Liver (tissue), 9 donors: ENCODE results near the gene PROZ. TPM values are rescaled to one million over a fixed set of nuclear protein-coding genes. Genes with fewer than 3 reads are reported as not detected.

ENCODE experiments used
- DNase-seq: peaks from one replicate; pipeline ENCODE4 v3.0.0-alpha.2; 2017; ENCODE audit warnings: low spot score
- H3K27ac ChIP-seq, 2 donors: one replicate each; pipeline ENCODE4 v1.7.0; 2013; ENCODE audit warnings: inconsistent platforms in 2 of 2, low read length in 2 of 2, control low read depth in 1 of 2, low read depth in 1 of 2, mild to moderate bottlenecking in 1 of 2
- H3K27me3 ChIP-seq, 4 donors: one replicate each; pipeline versions ENCODE4 v1.6.1 to v1.7.0; 2013; ENCODE audit warnings: low read length in 3 of 4, inconsistent platforms in 1 of 4, mild to moderate bottlenecking in 1 of 4, moderate library complexity in 1 of 4; ENCODE audit not compliant: control insufficient read depth in 4 of 4, insufficient read depth in 4 of 4
- H3K36me3 ChIP-seq, 4 donors: one replicate each; pipeline versions ENCODE4 v1.6.1 to v1.7.0; 2013; ENCODE audit warnings: low read length in 3 of 4, mild to moderate bottlenecking in 3 of 4, low read depth in 1 of 4, moderate library complexity in 1 of 4; ENCODE audit not compliant: control insufficient read depth in 4 of 4, insufficient read depth in 3 of 4
- H3K4me1 ChIP-seq, 4 donors: one replicate each; pipeline versions ENCODE4 v1.6.1 to v1.7.0; 2013; ENCODE audit warnings: low read length in 3 of 4, mild to moderate bottlenecking in 3 of 4, moderate library complexity in 1 of 4; ENCODE audit not compliant: control insufficient read depth in 4 of 4, insufficient read depth in 4 of 4
- H3K4me3 ChIP-seq, 3 donors: one replicate each; pipeline versions ENCODE4 v1.6.1 to v1.7.0; 2013; ENCODE audit warnings: low read length in 3 of 3, control low read depth in 1 of 3, low read depth in 1 of 3, mild to moderate bottlenecking in 1 of 3
- H3K9ac ChIP-seq, 2 donors: one replicate each; pipeline ENCODE4 v1.7.0; 2013; ENCODE audit warnings: low read length in 2 of 2, mild to moderate bottlenecking in 2 of 2, moderate library complexity in 2 of 2, control low read depth in 1 of 2, low read depth in 1 of 2
- H3K9me3 ChIP-seq, 4 donors: one replicate each; pipeline versions ENCODE4 v1.6.1 to v1.7.0; 2013; ENCODE audit warnings: low read length in 3 of 4; ENCODE audit not compliant: control insufficient read depth in 4 of 4
- EGR1 ChIP-seq, 2 donors: IDR thresholded peaks; 2 replicates each; pipeline ENCODE4 v1.6.1; 2016 to 2018; ENCODE audit warnings: antibody characterized with exemption in 2 of 2, low read depth in 2 of 2
- FOXA1 ChIP-seq: IDR thresholded peaks from 2 replicates; pipeline ENCODE4 v1.6.1; 2016; ENCODE audit warnings: antibody characterized with exemption
- FOXA2 ChIP-seq: IDR thresholded peaks from 2 replicates; pipeline ENCODE4 v1.6.1; 2016; ENCODE audit warnings: antibody characterized with exemption
- GABPA ChIP-seq, 2 donors: IDR thresholded peaks in 1 of 2; conservative IDR thresholded peaks in 1 of 2; 2 replicates each; pipeline ENCODE4 v1.6.1; 2016; ENCODE audit warnings: antibody characterized with exemption in 2 of 2, mild to moderate bottlenecking in 1 of 2, moderate library complexity in 1 of 2
- HNF4A ChIP-seq, 2 donors: conservative IDR thresholded peaks; 2 replicates each; pipeline ENCODE4 v1.6.1; 2016; ENCODE audit warnings: antibody characterized with exemption in 2 of 2, mild to moderate bottlenecking in 2 of 2
- HNF4G ChIP-seq: IDR thresholded peaks from 2 replicates; pipeline ENCODE4 v1.6.1; 2016; ENCODE audit warnings: antibody characterized with exemption
- JUND ChIP-seq, 2 donors: IDR thresholded peaks; 2 replicates each; pipeline ENCODE4 v1.6.1; 2016; ENCODE audit warnings: antibody characterized with exemption in 2 of 2
- NR2F2 ChIP-seq: IDR thresholded peaks from 2 replicates; pipeline ENCODE4 v1.6.1; 2016; ENCODE audit warnings: antibody characterized with exemption
- RAD21 ChIP-seq, 2 donors: IDR thresholded peaks; 2 replicates each; pipeline ENCODE4 v1.6.1; 2016; ENCODE audit warnings: antibody characterized with exemption in 2 of 2, mild to moderate bottlenecking in 2 of 2
- RXRA ChIP-seq, 2 donors: IDR thresholded peaks; 2 replicates each; pipeline ENCODE4 v1.6.1; 2017 to 2018; ENCODE audit warnings: antibody characterized with exemption in 2 of 2, mild to moderate bottlenecking in 1 of 2
- SP1 ChIP-seq: IDR thresholded peaks from 2 replicates; pipeline ENCODE4 v1.6.1; 2018; ENCODE audit warnings: antibody characterized with exemption, mild to moderate bottlenecking
- TAF1 ChIP-seq: conservative IDR thresholded peaks from 2 replicates; pipeline ENCODE4 v1.6.1; 2016; ENCODE audit warnings: antibody characterized with exemption, mild to moderate bottlenecking
- YY1 ChIP-seq: IDR thresholded peaks from 2 replicates; pipeline ENCODE4 v1.6.1; 2016; ENCODE audit warnings: antibody characterized with exemption, mild to moderate bottlenecking
- WGBS: extraction: QIAGEN DNeasy Blood & Tissue Kit; methylation state at CpG from one replicate; pipeline ENCODE4 v1.1.7; 2013; 5-methylcytosine and 5-hydroxymethylcytosine counted together
- polyA plus RNA-seq, 2 donors: library from polyadenylated mRNA; stranded (reverse) in 1 of 2; unstranded in 1 of 2; fragments of 200-250 nt in 1 of 2; fragments of >200 nt in 1 of 2; fragmentation: Nextera tagmentation in 1 of 2; extraction: Ambion mirVana in 1 of 2; gene quantifications; one replicate each; pipeline versions ENCODE4 v1.2.1 to v1.2.3, GENCODE V29; 2013 to 2015
- total RNA-seq, 2 donors: library from RNA; depleted of rRNA; stranded (reverse); fragments of >200 nt; gene quantifications; one replicate each; pipeline ENCODE4 v1.2.3, GENCODE V29; 2014
- TF ChIP-seq, protein P1 (sequence below): IDR thresholded peaks from 2 replicates; pipeline ENCODE4 v1.6.1; 2016; ENCODE audit warnings: antibody characterized with exemption
- TF ChIP-seq, protein P2 (sequence below): IDR thresholded peaks from 2 replicates; pipeline ENCODE4 v1.6.1; 2016; ENCODE audit warnings: antibody characterized with exemption
- TF ChIP-seq, protein P3 (sequence below): IDR thresholded peaks from 2 replicates; pipeline ENCODE4 v1.6.1; 2016; ENCODE audit warnings: antibody characterized with exemption
- TF ChIP-seq, protein P4 (sequence below): fragments of 150-350 bp; IDR thresholded peaks from 2 replicates; pipeline ENCODE4 v1.5.1; 2017; ENCODE audit warnings: improper control_type of control experiment, low read depth, low read length; ENCODE audit not compliant: missing input control
- TF ChIP-seq, protein P5 (sequence below): IDR thresholded peaks from 2 replicates; pipeline ENCODE4 v1.6.1; 2016; ENCODE audit warnings: antibody characterized with exemption, mild to moderate bottlenecking
- donor health status: healthy.
- donor health status: healthy.
- donor health status: healthy.
- donor health status: healthy.
- donor health status: healthy.

PROZ gene
- total and polyA plus RNA-seq, 4 donors: 10.6 to 40.7 (median 30.3) TPM

DNA sequence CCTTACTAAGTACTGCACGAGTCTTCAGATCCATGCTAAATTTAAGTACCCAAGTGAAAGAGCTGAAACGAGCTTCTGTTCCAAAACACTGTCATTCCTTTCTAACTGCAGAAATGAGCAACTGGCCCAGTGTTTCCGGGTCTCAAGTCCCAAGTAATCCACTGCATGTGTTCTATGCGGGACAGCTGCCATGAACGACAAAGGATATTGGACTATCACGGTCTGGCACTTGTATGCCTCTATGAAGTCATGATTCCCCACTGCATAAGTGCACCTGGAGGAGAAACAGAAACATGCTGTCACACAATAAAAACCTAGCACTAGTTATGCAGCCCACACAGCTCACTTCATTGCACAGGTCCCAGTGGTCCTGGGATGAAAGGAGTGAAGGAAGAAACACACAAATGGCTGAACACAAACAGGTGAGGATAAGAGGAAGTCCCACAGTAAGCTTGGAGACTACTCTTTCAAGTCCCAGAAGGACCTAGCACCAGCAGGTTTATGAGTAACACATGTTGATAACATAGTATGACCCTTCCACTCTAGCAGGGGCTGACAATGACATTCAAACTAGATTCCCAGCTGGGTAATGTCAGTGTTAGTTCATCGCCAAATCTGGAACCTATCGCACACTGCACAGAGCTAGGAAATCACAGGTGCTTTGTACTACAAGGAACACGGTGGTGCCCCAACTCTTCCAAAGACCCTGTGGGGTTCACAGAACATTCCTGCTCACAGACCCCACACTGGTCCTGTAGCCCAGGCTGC, 38.7 kb downstream of the PROZ start:
- WGBS: 92% methylated on average over 9 of the region's 9 CpGs
- Histone ChIP-seq H3K9ac (no peak overlapping the region), H3K36me3 (peaks cover 13 to 58% (median 42%) of the 10 kb centered on the region in 4 donors), H3K27me3 (no peaks in the 10 kb centered on the region), H3K9me3 (no peaks in the 10 kb centered on the region), H3K4me1 (no peaks in the 10 kb centered on the region), H3K4me3 (no peak overlapping the region), H3K27ac (no peak overlapping the region)
- TF ChIP-seq SP1 (no peak), YY1 (no peak), RXRA (IDR thresholded peaks at IDR 0.05) (no peak), FOXA2 (no peak), HNF4G (no peak), NR2F2 (no peak), JUND (IDR thresholded peaks at IDR 0.05) (no peak), EGR1 (IDR thresholded peaks at IDR 0.05; ENCODE audit: low read depth in 2 of 2) (no peak), HNF4A (conservative IDR thresholded peaks at IDR 0.05) (no peak), RAD21 (IDR thresholded peaks at IDR 0.05) (no peak), TAF1 (no peak)
- TF ChIP-seq, protein P1, sequence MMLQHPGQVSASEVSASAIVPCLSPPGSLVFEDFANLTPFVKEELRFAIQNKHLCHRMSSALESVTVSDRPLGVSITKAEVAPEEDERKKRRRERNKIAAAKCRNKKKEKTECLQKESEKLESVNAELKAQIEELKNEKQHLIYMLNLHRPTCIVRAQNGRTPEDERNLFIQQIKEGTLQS: no peak
- TF ChIP-seq, protein P2, sequence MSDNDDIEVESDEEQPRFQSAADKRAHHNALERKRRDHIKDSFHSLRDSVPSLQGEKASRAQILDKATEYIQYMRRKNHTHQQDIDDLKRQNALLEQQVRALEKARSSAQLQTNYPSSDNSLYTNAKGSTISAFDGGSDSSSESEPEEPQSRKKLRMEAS: no peak
- TF ChIP-seq, protein P3, sequence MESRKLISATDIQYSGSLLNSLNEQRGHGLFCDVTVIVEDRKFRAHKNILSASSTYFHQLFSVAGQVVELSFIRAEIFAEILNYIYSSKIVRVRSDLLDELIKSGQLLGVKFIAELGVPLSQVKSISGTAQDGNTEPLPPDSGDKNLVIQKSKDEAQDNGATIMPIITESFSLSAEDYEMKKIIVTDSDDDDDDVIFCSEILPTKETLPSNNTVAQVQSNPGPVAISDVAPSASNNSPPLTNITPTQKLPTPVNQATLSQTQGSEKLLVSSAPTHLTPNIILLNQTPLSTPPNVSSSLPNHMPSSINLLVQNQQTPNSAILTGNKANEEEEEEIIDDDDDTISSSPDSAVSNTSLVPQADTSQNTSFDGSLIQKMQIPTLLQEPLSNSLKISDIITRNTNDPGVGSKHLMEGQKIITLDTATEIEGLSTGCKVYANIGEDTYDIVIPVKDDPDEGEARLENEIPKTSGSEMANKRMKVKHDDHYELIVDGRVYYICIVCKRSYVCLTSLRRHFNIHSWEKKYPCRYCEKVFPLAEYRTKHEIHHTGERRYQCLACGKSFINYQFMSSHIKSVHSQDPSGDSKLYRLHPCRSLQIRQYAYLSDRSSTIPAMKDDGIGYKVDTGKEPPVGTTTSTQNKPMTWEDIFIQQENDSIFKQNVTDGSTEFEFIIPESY: no peak
- DNase-seq: no peak

DNA sequence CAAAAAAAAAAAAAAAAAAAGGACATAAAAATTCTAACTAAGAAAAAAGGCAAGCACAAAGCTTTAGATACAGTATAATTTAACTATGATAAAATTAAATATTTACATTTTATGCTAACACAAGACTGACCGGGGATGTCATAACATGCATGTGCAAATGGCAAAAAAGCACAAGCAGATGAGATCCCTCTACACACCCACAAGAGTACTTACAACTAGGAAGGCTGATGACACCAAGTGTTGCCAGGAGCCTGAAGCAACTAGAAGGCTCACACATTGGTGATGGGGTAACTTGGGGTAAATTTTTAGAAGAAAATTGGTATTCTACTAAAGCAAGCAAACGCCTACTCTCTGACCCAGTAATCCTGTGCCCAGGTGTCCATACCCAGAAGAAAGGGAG, 43.4 kb downstream of the PROZ start:
- Histone ChIP-seq H3K4me3 (no peak overlapping the region), H3K27me3 (no peaks in the 10 kb centered on the region), H3K4me1 (peaks cover 3 to 21% (median 17%) of the 10 kb centered on the region in 4 donors), H3K9ac (no peak overlapping the region), H3K36me3 (peaks cover 2 to 28% (median 22%) of the 10 kb centered on the region in 4 donors), H3K9me3 (no peaks in the 10 kb centered on the region), H3K27ac (no peak overlapping the region)
- whole genome bisulfite sequencing: 98% methylated on average over 2 of the region's 2 CpGs
- no peak for TF ChIP-seq JUND (IDR thresholded peaks at IDR 0.05)
- TF ChIP-seq NR2F2: no peak
- no peak for TF ChIP-seq HNF4A (conservative IDR thresholded peaks at IDR 0.05)
- no peak for TF ChIP-seq GABPA (IDR thresholded peaks at IDR 0.05 in 1 of 2, conservative IDR thresholded peaks at IDR 0.05 in 1 of 2)
- no peak for TF ChIP-seq HNF4G
- TF ChIP-seq, protein P3: no peak
- TF ChIP-seq, protein P2: no peak
- TF ChIP-seq, protein P4, sequence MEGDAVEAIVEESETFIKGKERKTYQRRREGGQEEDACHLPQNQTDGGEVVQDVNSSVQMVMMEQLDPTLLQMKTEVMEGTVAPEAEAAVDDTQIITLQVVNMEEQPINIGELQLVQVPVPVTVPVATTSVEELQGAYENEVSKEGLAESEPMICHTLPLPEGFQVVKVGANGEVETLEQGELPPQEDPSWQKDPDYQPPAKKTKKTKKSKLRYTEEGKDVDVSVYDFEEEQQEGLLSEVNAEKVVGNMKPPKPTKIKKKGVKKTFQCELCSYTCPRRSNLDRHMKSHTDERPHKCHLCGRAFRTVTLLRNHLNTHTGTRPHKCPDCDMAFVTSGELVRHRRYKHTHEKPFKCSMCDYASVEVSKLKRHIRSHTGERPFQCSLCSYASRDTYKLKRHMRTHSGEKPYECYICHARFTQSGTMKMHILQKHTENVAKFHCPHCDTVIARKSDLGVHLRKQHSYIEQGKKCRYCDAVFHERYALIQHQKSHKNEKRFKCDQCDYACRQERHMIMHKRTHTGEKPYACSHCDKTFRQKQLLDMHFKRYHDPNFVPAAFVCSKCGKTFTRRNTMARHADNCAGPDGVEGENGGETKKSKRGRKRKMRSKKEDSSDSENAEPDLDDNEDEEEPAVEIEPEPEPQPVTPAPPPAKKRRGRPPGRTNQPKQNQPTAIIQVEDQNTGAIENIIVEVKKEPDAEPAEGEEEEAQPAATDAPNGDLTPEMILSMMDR: no peak
- no peak for TF ChIP-seq RXRA (IDR thresholded peaks at IDR 0.05)
- no peak for TF ChIP-seq RAD21 (IDR thresholded peaks at IDR 0.05)
- TF ChIP-seq SP1: no peak
- TF ChIP-seq EGR1 (IDR thresholded peaks at IDR 0.05; ENCODE audit: low read depth in 2 of 2): no peak
- no peak for TF ChIP-seq FOXA1
- no peak for TF ChIP-seq FOXA2
- no peak for TF ChIP-seq TAF1
- TF ChIP-seq, protein P5, sequence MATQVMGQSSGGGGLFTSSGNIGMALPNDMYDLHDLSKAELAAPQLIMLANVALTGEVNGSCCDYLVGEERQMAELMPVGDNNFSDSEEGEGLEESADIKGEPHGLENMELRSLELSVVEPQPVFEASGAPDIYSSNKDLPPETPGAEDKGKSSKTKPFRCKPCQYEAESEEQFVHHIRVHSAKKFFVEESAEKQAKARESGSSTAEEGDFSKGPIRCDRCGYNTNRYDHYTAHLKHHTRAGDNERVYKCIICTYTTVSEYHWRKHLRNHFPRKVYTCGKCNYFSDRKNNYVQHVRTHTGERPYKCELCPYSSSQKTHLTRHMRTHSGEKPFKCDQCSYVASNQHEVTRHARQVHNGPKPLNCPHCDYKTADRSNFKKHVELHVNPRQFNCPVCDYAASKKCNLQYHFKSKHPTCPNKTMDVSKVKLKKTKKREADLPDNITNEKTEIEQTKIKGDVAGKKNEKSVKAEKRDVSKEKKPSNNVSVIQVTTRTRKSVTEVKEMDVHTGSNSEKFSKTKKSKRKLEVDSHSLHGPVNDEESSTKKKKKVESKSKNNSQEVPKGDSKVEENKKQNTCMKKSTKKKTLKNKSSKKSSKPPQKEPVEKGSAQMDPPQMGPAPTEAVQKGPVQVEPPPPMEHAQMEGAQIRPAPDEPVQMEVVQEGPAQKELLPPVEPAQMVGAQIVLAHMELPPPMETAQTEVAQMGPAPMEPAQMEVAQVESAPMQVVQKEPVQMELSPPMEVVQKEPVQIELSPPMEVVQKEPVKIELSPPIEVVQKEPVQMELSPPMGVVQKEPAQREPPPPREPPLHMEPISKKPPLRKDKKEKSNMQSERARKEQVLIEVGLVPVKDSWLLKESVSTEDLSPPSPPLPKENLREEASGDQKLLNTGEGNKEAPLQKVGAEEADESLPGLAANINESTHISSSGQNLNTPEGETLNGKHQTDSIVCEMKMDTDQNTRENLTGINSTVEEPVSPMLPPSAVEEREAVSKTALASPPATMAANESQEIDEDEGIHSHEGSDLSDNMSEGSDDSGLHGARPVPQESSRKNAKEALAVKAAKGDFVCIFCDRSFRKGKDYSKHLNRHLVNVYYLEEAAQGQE: no peak
- no peak for TF ChIP-seq YY1
- TF ChIP-seq, protein P1: no peak
- no peak for DNase-seq
